K562 (cell line): Measurements from ENCODE around the gene OR4D9. TPM values are rescaled to one million over a fixed set of nuclear protein-coding genes. Genes with fewer than 3 reads are reported as not detected.
A peak's percentile ranks its signal among the peaks of the same experiment; 100 is the strongest.

ENCODE experiments used
- CBFB ChIP-seq: sonication (generic); formaldehyde crosslinking; IDR thresholded peaks from 2 replicates; pipeline ENCODE4 v1.4.0; 2020; ENCODE audit warnings: mild to moderate bottlenecking, missing genetic modification reagents
- CCNT2 ChIP-seq: IDR thresholded peaks from 2 replicates; pipeline ENCODE4 v1.6.1; 2011; ENCODE audit warnings: borderline replicate concordance, low read depth, mild to moderate bottlenecking, moderate library complexity, mixed read lengths, low read length; ENCODE audit not compliant: insufficient read length; ENCODE audit errors: extremely low read depth
- HLTF ChIP-seq: fragments of 450-650 bp; IDR thresholded peaks from 2 replicates; pipeline ENCODE4 v1.6.1; 2016
- KLF6 ChIP-seq: fragments of 250-450 bp; sonication (Bioruptor Pico); IDR thresholded peaks from 2 replicates; pipeline ENCODE4 v1.4.0; 2020; ENCODE audit warnings: mild to moderate bottlenecking, moderate library complexity, borderline replicate concordance
- MAX ChIP-seq: sonication (generic); formaldehyde crosslinking; IDR thresholded peaks from 2 replicates; pipeline ENCODE4 v1.9.0; 2022; ENCODE audit warnings: mild to moderate bottlenecking, missing genetic modification reagents
- RBM39 ChIP-seq: fragments of 200-400 bp; formaldehyde crosslinking; optimal IDR thresholded peaks from 2 replicates; pipeline ENCODE3; 2018; ENCODE audit warnings: low read depth, low read length
- SAFB ChIP-seq: fragments of 200-400 bp; formaldehyde crosslinking; IDR thresholded peaks from 2 replicates; pipeline ENCODE4 v1.6.1; 2017; ENCODE audit warnings: low read depth, low read length, borderline replicate concordance
- SLC30A9 ChIP-seq: fragments of 250-450 bp; sonication (Bioruptor Pico); IDR thresholded peaks from 2 replicates; pipeline ENCODE4 v1.8.0; 2022; ENCODE audit warnings: mild to moderate bottlenecking, moderate library complexity
- TBP ChIP-seq: optimal IDR thresholded peaks from 2 replicates; pipeline ENCODE3; 2011; ENCODE audit warnings: low read depth, low read length, improper control_type of control experiment
- ZBTB49 ChIP-seq: sonication (generic); formaldehyde crosslinking; IDR thresholded peaks from 2 replicates; pipeline ENCODE4 v1.8.0; 2022; ENCODE audit warnings: missing genetic modification reagents, mild to moderate bottlenecking, borderline replicate concordance
- ZNF589 ChIP-seq: fragments of 200-800 bp; sonication (Bioruptor generic); IDR thresholded peaks from 2 replicates; pipeline ENCODE4 v1.6.1; 2016; ENCODE audit warnings: low read depth, missing genetic modification characterization, missing compliant biosample characterization
- polyA plus RNA-seq, 8 experiments: library from polyadenylated mRNA; depleted of rRNA in 4 of 8; stranded (reverse) in 5 of 8; unstranded in 3 of 8; fragments of >200 nt; fragmentation: Nextera tagmentation in 2 of 8; fragmentation: Illumina TruSeq in 1 of 8; extraction: Ambion mirVana in 2 of 8; extraction: Trizol in 1 of 8; gene quantifications; 2 replicates each; pipeline versions ENCODE4 v1.2.1 to v1.2.3, GENCODE V29; 2011 to 2014; ENCODE audit warnings: inconsistent platforms in 1 of 8, missing spikeins in 1 of 8
- total RNA-seq, 7 experiments: library from RNA; depleted of rRNA in 6 of 7; stranded (reverse); fragments of >200 nt in 6 of 7; fragmentation: Illumina TruSeq in 2 of 7; extraction: Trizol in 2 of 7; gene quantifications; 2 replicates each; pipeline versions ENCODE4 v1.2.1 to v1.2.3, GENCODE V29; 2011 to 2021; ENCODE audit warnings: low replicate concordance in 1 of 7

Gene OR4D9
- total and polyA plus RNA-seq, 9 of the 15 experiments (the other 6 are each of a cell fraction or from before 2014, with no cell fraction given) = not detected

- TF ChIP-seq SAFB (no peak), KLF6 (CRISPR knock-in tag) (peak; percentile 11; the same call in 1 of the 2 replicates), HLTF (peak; percentile 34; the same call in 1 of the 2 replicates), CBFB (CRISPR knock-in tag) (no peak), MAX (CRISPR knock-in tag) (peak; percentile 92), TBP (peak; percentile 95), CCNT2 (no peak), ZBTB49 (CRISPR knock-in tag) (no peak), SLC30A9 (no peak), ZNF589 (peak; percentile 66), RBM39 (peak; percentile 95)
These were observed 39.7 kb downstream of the OR4D9 start (continued) for GRCh38 chr11:59550842-59551658.
